Spleen (tissue), 7 donors: ENCODE measurements around the gene DGKE.

Source experiments
- CTCF ChIP-seq, 11 experiments: fragments of 200-600 bp in 7 of 11; fragments of 450-650 bp in 4 of 11; sonication (generic) in 4 of 11; IDR thresholded peaks in 8 of 11; conservative IDR thresholded peaks in 3 of 11; 1 replicate in 7 of 11; 2 replicates in 4 of 11; pipeline versions ENCODE4 v1.4.0 to v1.8.0; 2016 to 2021; ENCODE audit warnings: antibody characterized with exemption in 11 of 11, inconsistent platforms in 4 of 11, mild to moderate bottlenecking in 1 of 11
- POLR2A ChIP-seq, 3 donors: fragments of 450-650 bp; IDR thresholded peaks; one replicate each; pipeline ENCODE4 v1.5.1; 2017; ENCODE audit warnings: antibody characterized with exemption in 3 of 3, mild to moderate bottlenecking in 1 of 3
- donor health status: DM: no; HTN: no; CAD: no; lungs with moderate emphysema.
- donor health status: DM: no; HTN: no; CAD: no.
- donor health status: DM: no; HTN: no; CAD: no.

- TF ChIP-seq CTCF (IDR thresholded peaks at IDR 0.05 in 8 of 11, conservative IDR thresholded peaks at IDR 0.05 in 3 of 11) (no peak), POLR2A (IDR thresholded peaks at IDR 0.05) (no peak)
Observed at GRCh38 chr17:56792267-56792666, 41.7 kb upstream of the DGKE start.
